Measurements from ENCODE around the gene ZER1. TPM values are rescaled to one million over a fixed set of nuclear protein-coding genes. Genes with fewer than 3 reads are reported as not detected.

Gene ZER1
- total and polyA plus RNA-seq, 2 of the 8 experiments (the other 6 are each of a cell fraction or from before 2014, with no cell fraction given): 20.5 to 26.6 TPM

DNA sequence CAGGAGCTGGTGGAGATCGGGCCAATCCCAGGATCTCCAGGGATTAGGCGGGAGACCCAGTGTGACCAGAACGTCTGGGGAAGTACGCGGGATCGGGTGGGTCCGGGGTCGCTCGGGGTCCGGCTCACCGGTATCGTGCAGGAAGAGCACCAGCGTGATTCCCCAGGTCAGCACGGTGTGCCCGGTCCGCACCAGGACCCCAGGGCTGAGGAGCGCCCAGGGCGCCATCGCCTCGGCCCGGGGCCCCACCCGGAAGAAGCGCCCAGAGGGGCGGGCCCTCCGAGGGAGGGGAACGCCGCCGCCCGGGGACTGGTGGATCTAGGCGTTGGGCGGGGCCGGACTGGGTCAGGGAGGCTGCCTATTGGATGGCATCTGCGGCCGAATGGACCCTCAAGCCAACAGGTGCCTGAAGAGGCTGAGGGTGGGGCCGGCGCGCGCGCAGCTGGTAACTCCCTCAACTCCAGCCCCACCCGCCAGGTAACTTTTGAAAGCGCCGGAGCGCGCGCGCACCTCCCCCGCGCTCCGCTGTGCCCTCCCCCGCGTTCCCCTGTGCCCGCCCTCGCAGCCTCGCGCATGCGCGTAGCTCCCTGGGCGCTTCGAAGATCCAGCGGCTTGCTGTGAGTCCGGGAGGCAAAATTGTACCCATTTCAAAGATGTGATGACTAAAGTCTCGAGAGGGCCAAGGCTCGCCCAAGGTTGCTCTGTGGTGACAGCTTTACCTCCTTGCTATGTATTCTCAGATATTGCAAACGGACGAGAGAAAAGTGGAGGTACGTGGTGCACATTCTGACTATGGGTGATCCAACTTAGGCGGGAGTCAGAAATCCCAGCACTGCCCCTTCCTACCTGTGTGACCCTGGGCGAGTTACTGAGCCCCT, 47.6 kb downstream of the ZER1 start, which contains the start of gene ZDHHC12 (continued):
- TF ChIP-seq, protein P1, sequence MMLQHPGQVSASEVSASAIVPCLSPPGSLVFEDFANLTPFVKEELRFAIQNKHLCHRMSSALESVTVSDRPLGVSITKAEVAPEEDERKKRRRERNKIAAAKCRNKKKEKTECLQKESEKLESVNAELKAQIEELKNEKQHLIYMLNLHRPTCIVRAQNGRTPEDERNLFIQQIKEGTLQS (IDR thresholded peaks at IDR 0.05; ENCODE audit: insufficient read depth, low read depth, low read length): no peak
- peak; percentile 42; the same call in 1 of the 2 replicates for TF ChIP-seq POLR2AphosphoS5 (IDR thresholded peaks at IDR 0.05; ENCODE audit: low read depth, low read length)
- TF ChIP-seq CHD2 (IDR thresholded peaks at IDR 0.05; ENCODE audit: low read length): 0 out of 2 replicates have a peak, but pooled peaks have one; percentile 37
- TF ChIP-seq, protein P2, sequence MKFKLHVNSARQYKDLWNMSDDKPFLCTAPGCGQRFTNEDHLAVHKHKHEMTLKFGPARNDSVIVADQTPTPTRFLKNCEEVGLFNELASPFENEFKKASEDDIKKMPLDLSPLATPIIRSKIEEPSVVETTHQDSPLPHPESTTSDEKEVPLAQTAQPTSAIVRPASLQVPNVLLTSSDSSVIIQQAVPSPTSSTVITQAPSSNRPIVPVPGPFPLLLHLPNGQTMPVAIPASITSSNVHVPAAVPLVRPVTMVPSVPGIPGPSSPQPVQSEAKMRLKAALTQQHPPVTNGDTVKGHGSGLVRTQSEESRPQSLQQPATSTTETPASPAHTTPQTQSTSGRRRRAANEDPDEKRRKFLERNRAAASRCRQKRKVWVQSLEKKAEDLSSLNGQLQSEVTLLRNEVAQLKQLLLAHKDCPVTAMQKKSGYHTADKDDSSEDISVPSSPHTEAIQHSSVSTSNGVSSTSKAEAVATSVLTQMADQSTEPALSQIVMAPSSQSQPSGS (IDR thresholded peaks at IDR 0.05; ENCODE audit: low read length): 0 out of 2 replicates have a peak, but pooled peaks have one; percentile 93
- TF ChIP-seq KDM1A (IDR thresholded peaks at IDR 0.05; ENCODE audit: borderline replicate concordance, low read length): peak; percentile 100
- TF ChIP-seq EGR1 (IDR thresholded peaks at IDR 0.05; ENCODE audit: borderline replicate concordance, low read depth, low read length): peak; percentile 97
- peak; percentile 62; the same call in 1 of the 2 replicates for TF ChIP-seq TAF1 (IDR thresholded peaks at IDR 0.05; ENCODE audit: low read depth, low read length)
- 0 out of 2 replicates have a peak, but pooled peaks have one; percentile 3 for TF ChIP-seq CREB1 (IDR thresholded peaks at IDR 0.05)
